ENCODE measurements around the gene FADS2. TPM values are rescaled to one million over a fixed set of nuclear protein-coding genes. Genes with fewer than 3 reads are reported as not detected.
A peak's percentile ranks its signal among the peaks of the same experiment; 100 is the strongest.

Gene FADS2
- total and polyA plus RNA-seq, 9 of the 15 experiments (the other 6 are each of a cell fraction or from before 2014, with no cell fraction given) = 2.9 to 42.8 (median 16.2) TPM

DNA sequence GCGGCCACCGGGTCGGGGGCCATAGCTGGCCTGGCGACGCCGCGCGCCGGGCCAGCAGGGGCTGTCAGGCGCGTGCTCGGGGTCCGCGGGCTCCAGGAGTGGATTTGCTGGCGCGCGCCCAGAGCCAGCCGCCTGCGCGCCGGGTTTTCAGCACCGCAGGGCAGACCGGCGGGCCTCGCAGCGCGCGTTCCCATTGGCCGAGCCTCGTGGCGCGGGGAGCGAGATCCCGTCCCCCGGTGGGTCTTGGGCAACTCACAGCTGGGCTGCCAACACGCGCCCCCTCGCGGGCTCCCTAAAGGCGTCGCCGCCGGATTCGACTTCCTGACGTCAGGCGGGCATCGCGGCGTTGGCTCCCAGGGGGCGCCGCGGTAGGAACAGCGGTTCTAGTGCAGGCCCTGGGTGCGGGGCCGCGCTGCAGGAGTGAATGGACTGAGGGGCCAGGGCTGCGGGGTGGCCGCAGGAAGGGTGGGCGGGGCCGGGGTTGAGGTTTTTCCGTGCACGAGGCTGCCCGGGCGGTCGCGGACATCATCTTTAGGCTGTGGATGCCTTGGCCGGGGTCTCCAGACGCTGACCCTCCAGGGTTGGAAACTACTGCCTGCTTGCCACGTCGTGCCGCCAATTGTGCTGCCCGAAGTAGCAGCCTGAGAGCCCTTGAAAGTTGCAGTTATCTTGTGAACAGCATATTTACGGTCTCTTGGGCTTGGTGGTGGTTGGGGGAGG lies 11.2 kb upstream of the FADS2 start, which contains the start of gene FADS1 (continued):
- TF ChIP-seq ZKSCAN1 (IDR thresholded peaks at IDR 0.05; ENCODE audit: low read depth, low read length) (no peak), ZNF324 (CRISPR knock-in tag; IDR thresholded peaks at IDR 0.05) (no peak), MAFK (IDR thresholded peaks at IDR 0.05; ENCODE audit: low read length) (no peak), TAL1 (IDR thresholded peaks at IDR 0.05) (no peak), ARID3B (CRISPR knock-in tag; IDR thresholded peaks at IDR 0.05; ENCODE audit: borderline replicate concordance) (no peak), VEZF1 (CRISPR knock-in tag; IDR thresholded peaks at IDR 0.05) (peak; percentile 82), ZFP36 (IDR thresholded peaks at IDR 0.05; ENCODE audit: low read depth, low read length, partially characterized antibody) (no peak), SLC30A9 (CRISPR knock-in tag; IDR thresholded peaks at IDR 0.05) (no peak), CBX2 (IDR thresholded peaks at IDR 0.05; ENCODE audit: insufficient read depth, low read length, poor library complexity, severe bottlenecking) (no peak), ZNF133 (CRISPR knock-in tag; IDR thresholded peaks at IDR 0.05) (no peak)
- TF ChIP-seq, protein P1, sequence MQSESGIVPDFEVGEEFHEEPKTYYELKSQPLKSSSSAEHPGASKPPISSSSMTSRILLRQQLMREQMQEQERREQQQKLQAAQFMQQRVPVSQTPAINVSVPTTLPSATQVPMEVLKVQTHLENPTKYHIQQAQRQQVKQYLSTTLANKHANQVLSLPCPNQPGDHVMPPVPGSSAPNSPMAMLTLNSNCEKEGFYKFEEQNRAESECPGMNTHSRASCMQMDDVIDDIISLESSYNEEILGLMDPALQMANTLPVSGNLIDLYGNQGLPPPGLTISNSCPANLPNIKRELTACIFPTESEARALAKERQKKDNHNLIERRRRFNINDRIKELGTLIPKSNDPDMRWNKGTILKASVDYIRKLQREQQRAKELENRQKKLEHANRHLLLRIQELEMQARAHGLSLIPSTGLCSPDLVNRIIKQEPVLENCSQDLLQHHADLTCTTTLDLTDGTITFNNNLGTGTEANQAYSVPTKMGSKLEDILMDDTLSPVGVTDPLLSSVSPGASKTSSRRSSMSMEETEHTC (IDR thresholded peaks at IDR 0.05) = no peak
- TF ChIP-seq, protein P2, sequence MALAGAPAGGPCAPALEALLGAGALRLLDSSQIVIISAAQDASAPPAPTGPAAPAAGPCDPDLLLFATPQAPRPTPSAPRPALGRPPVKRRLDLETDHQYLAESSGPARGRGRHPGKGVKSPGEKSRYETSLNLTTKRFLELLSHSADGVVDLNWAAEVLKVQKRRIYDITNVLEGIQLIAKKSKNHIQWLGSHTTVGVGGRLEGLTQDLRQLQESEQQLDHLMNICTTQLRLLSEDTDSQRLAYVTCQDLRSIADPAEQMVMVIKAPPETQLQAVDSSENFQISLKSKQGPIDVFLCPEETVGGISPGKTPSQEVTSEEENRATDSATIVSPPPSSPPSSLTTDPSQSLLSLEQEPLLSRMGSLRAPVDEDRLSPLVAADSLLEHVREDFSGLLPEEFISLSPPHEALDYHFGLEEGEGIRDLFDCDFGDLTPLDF (CRISPR knock-in tag; IDR thresholded peaks at IDR 0.05) = peak; percentile 80; the same call in 1 of the 2 replicates
- TF ChIP-seq, protein P3, sequence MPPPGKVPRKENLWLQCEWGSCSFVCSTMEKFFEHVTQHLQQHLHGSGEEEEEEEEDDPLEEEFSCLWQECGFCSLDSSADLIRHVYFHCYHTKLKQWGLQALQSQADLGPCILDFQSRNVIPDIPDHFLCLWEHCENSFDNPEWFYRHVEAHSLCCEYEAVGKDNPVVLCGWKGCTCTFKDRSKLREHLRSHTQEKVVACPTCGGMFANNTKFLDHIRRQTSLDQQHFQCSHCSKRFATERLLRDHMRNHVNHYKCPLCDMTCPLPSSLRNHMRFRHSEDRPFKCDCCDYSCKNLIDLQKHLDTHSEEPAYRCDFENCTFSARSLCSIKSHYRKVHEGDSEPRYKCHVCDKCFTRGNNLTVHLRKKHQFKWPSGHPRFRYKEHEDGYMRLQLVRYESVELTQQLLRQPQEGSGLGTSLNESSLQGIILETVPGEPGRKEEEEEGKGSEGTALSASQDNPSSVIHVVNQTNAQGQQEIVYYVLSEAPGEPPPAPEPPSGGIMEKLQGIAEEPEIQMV (tag; conservative IDR thresholded peaks at IDR 0.05; ENCODE audit: low read depth) = no peak
- TF ChIP-seq, protein P4, sequence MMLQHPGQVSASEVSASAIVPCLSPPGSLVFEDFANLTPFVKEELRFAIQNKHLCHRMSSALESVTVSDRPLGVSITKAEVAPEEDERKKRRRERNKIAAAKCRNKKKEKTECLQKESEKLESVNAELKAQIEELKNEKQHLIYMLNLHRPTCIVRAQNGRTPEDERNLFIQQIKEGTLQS (IDR thresholded peaks at IDR 0.05) = no peak
- TF ChIP-seq, protein P4 (CRISPR knock-in tag; conservative IDR thresholded peaks at IDR 0.05) = no peak; the same call in 1 of the 2 replicates
